Measurements from ENCODE around the gene NEK11.
"Not testable (repeated sequence)": the region's sequence is repeated elsewhere in the genome, so short reads cannot be mapped to it uniquely, and the experiment has no call there.

NEK11 gene

DNA sequence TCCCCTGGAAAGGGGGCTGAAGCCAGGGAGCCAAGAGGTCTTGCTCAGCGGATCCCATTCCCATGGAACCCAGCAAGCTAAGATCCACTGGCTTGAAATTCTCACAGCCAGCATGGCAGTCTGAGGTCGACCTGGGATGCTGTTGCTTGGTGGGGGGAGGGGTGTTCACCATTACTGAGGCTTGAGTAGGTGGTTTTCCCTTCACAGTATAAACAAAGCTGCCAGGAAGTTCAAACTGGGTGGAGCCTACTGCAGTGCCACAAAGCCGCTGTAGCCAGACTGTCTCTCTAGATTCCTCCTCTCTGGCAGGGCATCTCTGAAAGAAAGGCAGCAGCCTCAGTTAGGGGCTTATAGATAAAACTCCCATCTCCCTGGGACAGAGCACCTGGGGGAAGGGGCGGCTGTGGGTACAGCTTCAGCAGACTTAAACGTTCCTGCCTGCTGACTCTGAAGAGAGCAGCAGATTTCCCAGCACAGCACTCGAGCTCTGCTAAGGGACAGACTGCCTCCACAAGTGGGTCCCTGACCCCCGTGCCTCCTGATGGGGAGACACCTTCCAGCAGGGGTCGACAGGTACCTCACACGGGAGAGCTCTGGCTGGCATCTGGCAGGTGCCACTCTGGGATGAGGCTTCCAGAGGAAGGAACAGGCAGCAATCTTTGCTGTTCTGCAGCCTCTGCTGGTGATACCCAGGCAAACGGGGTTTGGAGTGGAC is 15.8 kb downstream of the NEK11 start:
- DNase-seq = not testable (repeated sequence)

GRCh38 chr3:131047582-131047981 is 20.9 kb downstream of the NEK11 start:
- no peak for DNase-seq

DNA sequence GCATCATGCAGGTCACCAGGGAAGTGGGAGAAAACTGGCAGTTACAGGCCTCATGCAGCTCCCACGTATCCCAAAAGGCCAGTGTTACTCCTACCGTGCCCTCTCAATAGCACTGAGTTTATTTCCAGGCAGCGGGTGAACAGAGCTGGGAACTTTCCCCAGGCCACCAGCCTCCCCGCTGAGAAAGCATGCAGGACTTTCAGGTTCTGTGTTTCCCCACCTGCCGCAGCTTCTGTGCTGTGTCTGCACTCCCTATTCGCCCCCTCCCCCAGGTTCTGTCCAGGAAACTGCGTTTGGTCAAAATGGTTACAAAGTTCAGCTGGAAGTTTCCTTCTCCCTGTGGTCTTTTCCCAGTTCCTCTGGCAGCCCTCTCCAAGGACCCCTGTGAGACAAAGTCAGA is 21.4 kb downstream of the NEK11 start:
- DNase-seq = no peak

GRCh38 chr3:131050001-131050400 is 23.3 kb downstream of the NEK11 start:
- no peak for DNase-seq

GRCh38 chr3:131053043-131053859 is 26.6 kb downstream of the NEK11 start:
- no peak for DNase-seq

DNA sequence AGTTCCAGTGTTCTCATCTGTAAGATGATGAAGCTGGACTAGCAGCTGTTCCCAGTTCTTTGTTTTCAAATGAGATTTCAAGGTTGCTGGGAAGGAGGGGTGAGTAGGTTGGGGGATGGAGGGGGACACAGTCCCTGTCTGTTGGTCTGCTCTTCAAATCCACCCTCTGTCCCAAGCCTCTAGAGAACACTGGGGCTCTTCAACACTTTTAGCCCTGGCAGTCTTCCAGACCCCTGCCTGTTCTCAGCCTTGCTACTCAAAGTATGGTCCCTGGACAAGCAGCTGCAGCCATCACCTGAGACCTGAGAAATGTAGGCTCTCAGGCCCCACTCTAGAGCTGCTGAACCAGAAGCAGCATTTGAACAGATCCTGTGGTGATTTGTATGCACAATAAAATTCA is 41.3 kb downstream of the NEK11 start:
- no peak for DNase-seq

- DNase-seq = no peak
Observed at GRCh38 chr3:131072099-131072559, 45.5 kb downstream of the NEK11 start.

- no peak for DNase-seq
Observed at GRCh38 chr3:131072845-131073244, 46.2 kb downstream of the NEK11 start.

DNA sequence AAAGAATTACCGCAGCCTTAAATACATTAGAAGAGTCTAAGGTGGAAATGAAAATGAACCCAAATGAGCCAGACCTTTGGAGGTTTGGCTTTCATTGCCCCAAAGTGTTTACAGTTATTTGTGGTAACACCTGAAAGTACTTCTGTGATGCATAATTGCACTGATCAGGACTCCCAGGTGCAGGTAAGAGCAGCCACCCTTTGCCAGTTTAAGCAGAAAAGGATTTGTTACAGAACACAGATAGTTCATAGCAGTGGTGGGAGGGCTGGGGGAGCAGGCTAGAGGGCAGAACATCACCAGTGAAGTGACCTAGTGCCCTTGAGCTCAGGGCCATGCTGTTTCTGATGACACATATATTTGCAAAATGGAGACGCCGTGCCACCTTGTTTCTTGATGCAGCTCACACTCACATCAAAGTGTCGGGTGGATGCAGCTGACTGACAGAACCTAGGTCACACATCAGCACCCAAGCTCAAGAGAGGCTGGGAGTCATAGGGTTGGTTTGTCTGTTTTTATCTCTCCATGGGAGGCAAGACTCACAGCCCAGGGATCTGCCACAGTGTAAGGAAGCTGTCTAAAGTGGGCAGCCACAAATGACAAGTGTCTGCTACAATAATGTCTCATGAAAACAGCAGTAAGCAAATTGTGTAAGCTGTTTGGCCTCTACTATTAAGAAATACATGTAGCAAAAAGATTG is 49.1 kb downstream of the NEK11 start:
- DNase-seq = no peak

DNA sequence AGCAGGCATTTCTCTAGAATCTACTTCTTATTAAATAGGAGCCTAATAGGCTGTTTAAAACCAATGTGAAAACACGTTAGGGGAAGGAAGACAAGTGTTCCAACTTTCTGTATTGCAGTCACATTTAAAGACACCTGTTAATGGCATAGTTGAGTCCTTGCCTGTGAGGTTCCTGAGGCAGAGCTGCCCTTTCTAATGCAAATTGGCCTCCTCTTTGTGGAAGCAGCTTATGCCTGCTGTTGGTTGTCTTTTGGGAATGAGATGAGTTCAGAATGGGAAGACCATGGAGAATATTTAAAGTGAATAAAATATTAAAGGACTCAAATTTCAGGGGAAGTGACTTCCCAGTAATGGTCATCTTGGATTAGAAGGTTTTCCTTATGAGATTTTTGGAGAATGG is 51.2 kb downstream of the NEK11 start:
- DNase-seq = no peak

DNA sequence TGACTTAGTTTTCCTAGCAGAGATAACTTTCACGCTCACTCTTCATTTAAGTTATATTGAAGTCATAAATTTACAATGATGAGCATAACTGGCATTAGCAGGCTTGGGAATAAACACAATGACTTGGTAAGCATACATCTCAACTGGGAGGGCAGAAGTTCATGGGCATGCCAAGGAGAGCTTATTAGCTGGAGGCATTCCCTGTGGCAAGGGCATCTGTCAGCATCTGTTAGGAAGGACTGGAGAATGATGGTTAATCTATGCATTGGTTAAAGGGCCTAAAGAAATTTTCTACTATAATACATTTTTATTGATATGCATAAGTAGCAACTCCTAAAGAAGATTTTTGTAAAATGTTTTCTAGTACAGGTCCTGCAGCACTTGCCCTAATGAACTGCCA is 52.4 kb downstream of the NEK11 start:
- DNase-seq = no peak

GRCh38 chr3:131081224-131081623 is 54.5 kb downstream of the NEK11 start:
- no peak for DNase-seq

DNA sequence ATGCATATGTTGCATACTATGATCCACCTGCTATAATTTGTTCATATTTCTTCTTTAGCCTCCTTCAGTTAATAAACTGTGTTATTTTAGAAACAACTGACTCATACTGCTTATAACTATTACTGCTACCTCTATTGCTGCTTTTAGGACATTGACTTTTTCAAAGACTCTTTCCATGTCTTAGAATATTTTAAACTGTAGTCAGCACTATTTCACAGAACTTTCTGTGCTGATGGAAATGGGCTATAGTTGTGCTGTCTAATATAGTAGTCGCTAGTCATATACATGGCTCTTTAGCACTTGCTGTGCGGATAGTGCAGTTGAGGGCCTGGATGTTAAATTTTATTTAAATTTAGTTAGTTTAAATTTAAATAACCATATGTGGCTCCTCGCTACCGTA is 55.6 kb downstream of the NEK11 start:
- DNase-seq = no peak

- no peak for DNase-seq
Observed at GRCh38 chr3:131082871-131083863, 56.5 kb downstream of the NEK11 start.

DNA sequence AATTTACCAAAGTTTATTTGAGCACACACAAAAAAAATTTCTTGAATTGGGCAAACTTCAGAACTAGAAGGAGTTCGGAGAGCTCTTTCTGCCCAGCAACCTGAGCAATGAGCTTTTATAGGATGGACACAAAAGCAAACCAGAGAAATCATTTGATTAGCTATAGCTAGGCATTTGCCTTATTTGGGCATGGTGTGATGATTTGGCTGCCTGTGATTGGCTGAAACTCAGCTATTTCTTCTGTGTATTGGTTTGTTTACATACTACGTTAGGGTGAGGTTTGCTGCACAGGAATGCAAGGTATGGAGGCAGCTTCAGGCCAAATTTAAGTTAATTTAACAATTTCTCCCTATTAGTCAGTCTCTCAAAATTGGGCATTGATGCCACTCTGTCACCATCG is 65.1 kb downstream of the NEK11 start:
- no peak for DNase-seq

- DNase-seq = no peak
Observed at GRCh38 chr3:131107637-131108433, 81.2 kb downstream of the NEK11 start.

DNA sequence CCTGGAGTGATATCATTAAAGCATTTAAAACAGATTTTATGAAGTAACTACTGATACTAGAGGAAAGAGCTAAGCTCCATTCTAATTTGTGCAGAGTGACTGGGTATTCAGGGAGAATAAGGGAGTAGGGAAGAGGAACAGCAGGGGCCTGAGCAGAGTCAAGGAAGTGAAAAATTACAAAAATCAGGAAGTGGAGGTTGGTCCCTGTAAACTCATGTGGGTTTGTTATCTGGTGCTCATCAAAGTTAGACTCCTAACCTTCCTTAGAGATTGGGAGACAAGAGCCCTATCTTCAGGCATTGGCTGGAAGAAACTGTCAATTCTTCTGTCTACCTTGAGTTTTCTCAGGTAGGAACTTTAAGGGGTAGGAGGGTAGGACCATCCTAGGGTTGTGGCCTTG is 82.5 kb downstream of the NEK11 start:
- DNase-seq = no peak

GRCh38 chr3:131110087-131110486 is 83.4 kb downstream of the NEK11 start:
- DNase-seq = no peak

DNA sequence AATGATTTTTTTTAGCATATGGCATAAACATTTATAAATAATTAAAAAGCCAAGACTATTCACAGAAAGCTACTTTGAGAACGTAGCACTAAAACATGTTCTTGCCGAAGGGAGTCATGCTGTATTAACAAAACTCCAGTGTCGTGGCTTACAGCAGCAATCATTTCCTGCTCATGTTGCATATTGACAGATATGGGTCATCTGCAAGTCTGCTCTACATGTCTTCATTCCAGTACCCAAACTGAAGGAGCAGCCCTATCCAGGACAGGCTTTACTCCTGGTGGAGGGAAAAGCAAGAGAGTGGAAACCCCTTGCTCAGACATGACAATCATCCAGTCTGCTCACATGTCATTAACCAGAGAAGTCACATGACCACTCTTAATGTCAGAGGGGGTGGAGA is 87.6 kb downstream of the NEK11 start:
- no peak for DNase-seq

GRCh38 chr3:131125684-131126083 is 99.0 kb downstream of the NEK11 start:
- no peak for DNase-seq

- no peak for DNase-seq
Observed at GRCh38 chr3:131140891-131141290, 114.2 kb downstream of the NEK11 start.

DNA sequence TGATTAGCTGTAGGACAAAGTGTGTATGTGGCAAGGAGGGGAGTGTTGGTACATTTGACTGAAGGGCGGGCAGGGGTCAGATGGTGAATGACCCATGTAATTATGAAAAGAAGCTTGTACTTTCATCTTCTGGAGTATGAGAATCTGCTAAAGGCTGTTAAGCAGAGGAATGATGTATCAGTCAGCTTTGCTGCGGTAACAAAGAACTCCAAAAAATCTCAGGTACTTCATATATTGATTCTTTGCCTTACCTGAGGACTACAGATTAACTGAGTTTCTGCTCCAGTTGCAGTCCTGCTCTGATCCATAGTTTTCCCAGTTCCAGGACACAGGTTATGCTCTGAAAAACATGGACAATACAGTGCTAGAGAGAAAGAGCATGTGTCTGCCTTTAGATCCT is 115.1 kb downstream of the NEK11 start:
- no peak for DNase-seq

All from activated T-cell treated with anti-CD3 and anti-CD28 coated beads for 4 hours (primary cell).